PFSK-1 (cell line): Measurements from ENCODE around the gene BACH1.

Experiments
- POLR2AphosphoS5 ChIP-seq: IDR thresholded peaks from 2 replicates; pipeline ENCODE4 v1.6.1; 2012; ENCODE audit warnings: low read depth, mild to moderate bottlenecking, control low read depth, low read length, moderate library complexity
- REST ChIP-seq, 2 experiments: IDR thresholded peaks; 2 replicates each; pipeline versions ENCODE4 v1.6.1 to v1.8.0; 2011 to 2012; ENCODE audit warnings: low read depth in 2 of 2, low read length in 2 of 2, control low read depth in 1 of 2, inconsistent platforms in 1 of 2, mild to moderate bottlenecking in 1 of 2, moderate library complexity in 1 of 2; ENCODE audit not compliant: insufficient read depth in 1 of 2
- SIN3A ChIP-seq: IDR thresholded peaks from 2 replicates; pipeline ENCODE4 v1.6.1; 2012; ENCODE audit warnings: mild to moderate bottlenecking, low read length, moderate library complexity, borderline replicate concordance; ENCODE audit not compliant: insufficient read depth
- TAF1 ChIP-seq: IDR thresholded peaks from 2 replicates; pipeline ENCODE4 v1.6.1; 2012; ENCODE audit warnings: low read length, control low read depth, borderline replicate concordance; ENCODE audit not compliant: insufficient read depth

GRCh38 chr21:29289317-29289716 lies 9.4 kb upstream of the BACH1 start:
- no peak for TF ChIP-seq POLR2AphosphoS5
- TF ChIP-seq TAF1, result no peak
- TF ChIP-seq SIN3A, result no peak
- no peak for TF ChIP-seq REST (IDR thresholded peaks at IDR 0.05; ENCODE audit: insufficient read depth in 1 of 2, low read depth in 2 of 2, low read length in 2 of 2)
